ENCODE measurements around the gene ATXN7L3B.
A peak's percentile ranks its signal among the peaks of the same experiment; 100 is the strongest.

ATXN7L3B gene

GRCh38 chr12:74537126-74537706 lies 419 bp upstream of the ATXN7L3B start:
- no peak for TF ChIP-seq ZFX (IDR thresholded peaks at IDR 0.05)
- peak; percentile 83 for TF ChIP-seq CTCF (conservative IDR thresholded peaks at IDR 0.05)
- H3K27ac ChIP-seq = peak overlapping the region; percentile 95

- peak overlapping the region; percentile 95 for H3K27ac ChIP-seq
- no peak for TF ChIP-seq CTCF (conservative IDR thresholded peaks at IDR 0.05)
- no peak for TF ChIP-seq ZFX (IDR thresholded peaks at IDR 0.05)
Measured at GRCh38 chr12:74538491-74539258, 1.0 kb downstream of the ATXN7L3B start.

- peak overlapping the region; percentile 95 for H3K27ac ChIP-seq
- TF ChIP-seq ZFX (IDR thresholded peaks at IDR 0.05) (no peak), CTCF (conservative IDR thresholded peaks at IDR 0.05) (no peak)
Measured at GRCh38 chr12:74539261-74539660, 1.6 kb downstream of the ATXN7L3B start.

- TF ChIP-seq CTCF (conservative IDR thresholded peaks at IDR 0.05) (no peak), ZFX (IDR thresholded peaks at IDR 0.05) (no peak)
- no peak overlapping the region; the same call in 1 of the 2 replicates for H3K27ac ChIP-seq
Measured at GRCh38 chr12:74539765-74540526, 2.3 kb downstream of the ATXN7L3B start.

- no peak overlapping the region for H3K27ac ChIP-seq
- TF ChIP-seq ZFX (IDR thresholded peaks at IDR 0.05) = no peak
- no peak for TF ChIP-seq CTCF (conservative IDR thresholded peaks at IDR 0.05)
Measured at GRCh38 chr12:74541074-74541473, 3.4 kb downstream of the ATXN7L3B start.

GRCh38 chr12:74547249-74547648 lies 9.6 kb downstream of the ATXN7L3B start:
- H3K27ac ChIP-seq = no peak overlapping the region
- TF ChIP-seq ZFX (IDR thresholded peaks at IDR 0.05) = no peak
- TF ChIP-seq CTCF (conservative IDR thresholded peaks at IDR 0.05) = no peak

GRCh38 chr12:74551291-74551690 lies 13.7 kb downstream of the ATXN7L3B start:
- no peak overlapping the region for H3K27ac ChIP-seq
- TF ChIP-seq CTCF (conservative IDR thresholded peaks at IDR 0.05) (no peak), ZFX (IDR thresholded peaks at IDR 0.05) (no peak)
